Measurements from ENCODE around the gene EIF2B2. TPM values are rescaled to one million over a fixed set of nuclear protein-coding genes. Genes with fewer than 3 reads are reported as not detected.
A peak's percentile ranks its signal among the peaks of the same experiment; 100 is the strongest.

The EIF2B2 gene
- total RNA-seq, 1 donor from 2014 or later, result 34.8 TPM

DNA sequence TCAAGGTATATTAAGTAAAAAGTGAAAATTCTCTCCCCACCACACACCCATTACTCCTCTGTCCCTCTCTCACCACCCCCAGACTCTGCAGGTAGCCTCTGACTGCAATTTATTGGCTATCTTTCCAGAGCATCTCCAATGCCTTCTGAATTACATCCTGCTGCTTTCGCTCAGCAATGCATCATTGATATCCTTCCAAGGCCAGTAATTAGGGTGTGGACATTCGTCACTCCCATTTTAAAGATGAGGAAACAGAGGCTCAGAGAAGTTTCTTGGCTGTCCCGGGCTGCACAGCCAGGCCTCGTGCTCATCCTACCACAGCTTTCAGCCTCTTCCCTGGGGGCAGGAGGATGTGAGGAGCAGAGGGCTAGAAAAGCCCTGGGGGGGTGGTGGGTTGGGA lies 23.7 kb upstream of the EIF2B2 start:
- intact Hi-C loops (cut with DNase I), result no loop called here
- no peaks in the 10 kb centered on the region for H3K36me3 ChIP-seq
- DNase-seq (no peak), ATAC-seq (no peak)
- H3K4me1 ChIP-seq, result peaks cover 12% of the 10 kb centered on the region
- H3K9me3 ChIP-seq, result no peaks in the 10 kb centered on the region
- TF ChIP-seq, protein P1, sequence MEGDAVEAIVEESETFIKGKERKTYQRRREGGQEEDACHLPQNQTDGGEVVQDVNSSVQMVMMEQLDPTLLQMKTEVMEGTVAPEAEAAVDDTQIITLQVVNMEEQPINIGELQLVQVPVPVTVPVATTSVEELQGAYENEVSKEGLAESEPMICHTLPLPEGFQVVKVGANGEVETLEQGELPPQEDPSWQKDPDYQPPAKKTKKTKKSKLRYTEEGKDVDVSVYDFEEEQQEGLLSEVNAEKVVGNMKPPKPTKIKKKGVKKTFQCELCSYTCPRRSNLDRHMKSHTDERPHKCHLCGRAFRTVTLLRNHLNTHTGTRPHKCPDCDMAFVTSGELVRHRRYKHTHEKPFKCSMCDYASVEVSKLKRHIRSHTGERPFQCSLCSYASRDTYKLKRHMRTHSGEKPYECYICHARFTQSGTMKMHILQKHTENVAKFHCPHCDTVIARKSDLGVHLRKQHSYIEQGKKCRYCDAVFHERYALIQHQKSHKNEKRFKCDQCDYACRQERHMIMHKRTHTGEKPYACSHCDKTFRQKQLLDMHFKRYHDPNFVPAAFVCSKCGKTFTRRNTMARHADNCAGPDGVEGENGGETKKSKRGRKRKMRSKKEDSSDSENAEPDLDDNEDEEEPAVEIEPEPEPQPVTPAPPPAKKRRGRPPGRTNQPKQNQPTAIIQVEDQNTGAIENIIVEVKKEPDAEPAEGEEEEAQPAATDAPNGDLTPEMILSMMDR (IDR thresholded peaks at IDR 0.05), result no peak
- no peak overlapping the region for H3K27ac ChIP-seq
- no peak overlapping the region for H3K4me3 ChIP-seq
- H3K27me3 ChIP-seq, result no peaks in the 10 kb centered on the region

DNA sequence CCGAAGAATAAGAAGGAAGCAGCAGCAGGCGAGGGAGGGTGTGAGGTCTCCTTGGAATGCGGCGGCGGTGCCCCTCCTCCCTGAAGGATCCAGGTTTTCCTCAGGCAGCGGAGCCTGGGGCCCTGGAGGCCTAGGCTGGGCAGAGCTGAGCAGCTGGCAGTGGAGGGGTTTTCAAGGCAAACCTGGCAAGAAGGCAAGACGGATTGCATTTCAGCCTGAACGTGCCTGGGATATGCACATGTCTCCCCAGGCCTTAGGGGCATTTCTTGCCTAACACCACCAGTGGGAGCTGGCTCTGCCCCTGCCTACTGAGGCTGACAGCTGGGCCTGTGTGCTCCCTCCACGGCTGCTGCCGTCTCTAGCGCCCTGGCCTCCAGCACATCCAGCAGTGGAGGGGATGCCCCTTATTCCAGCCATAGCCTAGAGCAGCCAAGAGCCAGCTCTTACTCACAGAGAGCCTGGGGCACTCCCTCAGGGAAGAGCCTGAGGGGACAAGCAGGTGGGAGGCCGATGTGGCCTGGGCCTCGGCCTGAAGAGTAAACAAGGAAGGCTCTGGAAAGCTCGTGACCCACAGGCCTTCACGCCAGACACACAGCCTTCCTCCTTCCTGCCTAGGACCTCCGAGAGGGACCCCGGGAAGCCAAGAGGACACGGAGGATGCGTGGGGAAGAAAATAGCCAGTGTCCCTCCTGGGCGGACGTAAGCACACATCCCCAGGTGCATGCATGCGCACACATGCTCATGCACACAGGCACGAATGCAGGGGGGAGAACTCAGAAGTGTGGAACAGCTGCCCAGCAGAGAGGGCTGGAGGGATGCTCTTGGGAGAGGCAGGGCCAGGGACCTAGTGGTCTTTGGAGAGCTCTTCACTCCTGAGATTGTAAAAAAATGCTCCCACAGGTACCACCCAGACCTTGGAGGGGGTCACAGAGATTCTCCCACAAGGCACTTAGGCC lies 23.0 kb upstream of the EIF2B2 start:
- no peaks in the 10 kb centered on the region for H3K36me3 ChIP-seq
- no peak for DNase-seq
- intact Hi-C loops (cut with DNase I), result no loop called here
- ATAC-seq, result peak; percentile 9
- H3K4me1 ChIP-seq, result peaks cover 7% of the 10 kb centered on the region
- H3K4me3 ChIP-seq, result no peak overlapping the region
- no peak overlapping the region for H3K27ac ChIP-seq
- TF ChIP-seq, protein P1 (IDR thresholded peaks at IDR 0.05), result no peak
- H3K9me3 ChIP-seq, result no peaks in the 10 kb centered on the region
- no peaks in the 10 kb centered on the region for H3K27me3 ChIP-seq

DNA sequence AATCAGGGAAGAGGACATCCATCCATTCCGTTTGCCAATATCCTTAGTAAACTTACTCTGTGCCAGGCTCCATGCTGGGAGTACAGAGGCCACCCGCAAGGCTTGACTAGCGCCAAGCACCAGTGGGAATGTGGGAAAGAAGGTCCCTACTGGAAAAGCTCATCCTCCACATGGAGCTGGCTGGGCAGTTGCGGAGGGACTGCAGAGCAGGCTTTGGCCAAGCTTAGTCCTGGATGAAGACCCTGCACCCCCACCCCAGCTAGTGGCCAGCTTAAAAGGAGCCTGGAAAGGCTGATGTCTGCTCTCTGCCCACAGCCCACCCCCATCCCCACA lies 22.4 kb upstream of the EIF2B2 start:
- Histone ChIP-seq H3K4me3 (no peak overlapping the region), H3K4me1 (peaks cover 6% of the 10 kb centered on the region), H3K27ac (no peak overlapping the region), H3K36me3 (no peaks in the 10 kb centered on the region), H3K9me3 (no peaks in the 10 kb centered on the region), H3K27me3 (no peaks in the 10 kb centered on the region)
- intact Hi-C loops (cut with DNase I), result no loop called here
- ATAC-seq (no peak), DNase-seq (no peak)
- TF ChIP-seq, protein P1 (IDR thresholded peaks at IDR 0.05), result no peak

DNA sequence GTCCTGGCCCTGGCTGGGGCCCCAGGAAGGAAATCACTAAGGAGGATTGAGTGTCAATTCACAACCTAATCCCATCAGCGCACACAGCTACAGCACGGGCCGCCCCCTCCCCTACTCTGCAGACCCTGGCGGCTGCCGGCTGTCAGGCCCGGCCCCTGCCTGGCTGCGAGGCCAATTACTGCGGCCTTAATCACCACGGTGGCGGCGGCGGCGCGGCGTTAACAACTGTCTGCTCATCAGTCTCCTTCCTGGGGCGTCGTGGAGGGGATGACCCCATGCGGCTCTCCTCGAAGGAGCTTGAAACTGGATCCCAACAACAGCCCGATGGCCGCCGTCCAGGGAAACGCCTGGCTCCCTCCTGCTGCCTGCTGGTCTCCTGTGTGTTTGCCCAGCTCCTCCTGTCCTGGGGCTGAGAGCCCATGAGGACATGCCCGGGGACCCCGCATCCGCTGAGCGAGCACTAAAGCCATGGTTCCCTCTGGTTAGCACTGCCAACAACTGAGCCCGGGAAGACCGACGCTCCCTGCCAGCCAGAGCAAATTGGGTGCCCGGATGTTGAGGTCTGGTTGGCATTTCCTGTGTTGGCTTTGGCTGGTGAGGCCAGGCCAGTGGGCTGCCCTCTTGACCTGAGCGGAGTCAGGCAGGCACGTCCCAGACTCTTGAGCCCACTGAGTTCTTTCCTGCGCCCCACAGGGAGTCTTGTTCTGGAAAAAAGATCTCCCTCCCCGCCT lies 21.8 kb upstream of the EIF2B2 start:
- DNase-seq, result no peak

DNA sequence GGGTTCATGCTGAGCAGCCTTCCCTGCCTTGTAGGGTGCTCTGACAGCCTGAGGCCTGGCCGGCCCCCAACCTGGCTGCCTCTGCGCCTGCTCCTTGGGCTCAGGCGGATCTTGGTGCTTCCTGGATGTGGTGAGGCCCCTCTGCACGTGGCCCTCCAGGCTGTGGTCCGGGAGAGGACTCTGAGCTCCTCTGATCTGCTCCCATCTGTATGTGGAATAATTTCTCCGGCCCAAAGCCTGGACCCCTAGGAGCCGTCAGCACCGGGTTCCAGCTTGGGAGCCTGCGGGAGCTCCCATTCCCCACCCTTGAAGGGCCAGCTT lies 21.3 kb upstream of the EIF2B2 start:
- Histone ChIP-seq H3K27ac (no peak overlapping the region), H3K36me3 (no peaks in the 10 kb centered on the region), H3K4me1 (peaks cover 6% of the 10 kb centered on the region), H3K27me3 (no peaks in the 10 kb centered on the region), H3K9me3 (no peaks in the 10 kb centered on the region), H3K4me3 (no peak overlapping the region)
- DNase-seq (no peak), ATAC-seq (no peak)
- TF ChIP-seq, protein P1 (IDR thresholded peaks at IDR 0.05), result no peak
- intact Hi-C loops (cut with DNase I), result no loop called here

More for the DNA sequence above, 21.8 kb upstream of the EIF2B2 start:
- no peaks in the 10 kb centered on the region for H3K27me3 ChIP-seq
- peaks cover 6% of the 10 kb centered on the region for H3K4me1 ChIP-seq
- intact Hi-C loops (cut with DNase I), result no loop called here
- ATAC-seq, result peak; percentile 3
- TF ChIP-seq, protein P1 (IDR thresholded peaks at IDR 0.05), result no peak
- H3K36me3 ChIP-seq, result no peaks in the 10 kb centered on the region
- no peak overlapping the region for H3K27ac ChIP-seq
- H3K4me3 ChIP-seq, result no peak overlapping the region
- no peaks in the 10 kb centered on the region for H3K9me3 ChIP-seq
